Adrenal gland (tissue), 12 donors: ENCODE measurements around the gene CACNA1G. TPM values are rescaled to one million over a fixed set of nuclear protein-coding genes. Genes with fewer than 3 reads are reported as not detected.

Experiments used
- DNase-seq, 7 donors: peaks; one replicate each; pipeline ENCODE4 v3.0.0-alpha.2; 2019 to 2020
- H3K27ac ChIP-seq, 5 donors: fragments of 200-600 bp; sonication (generic) in 4 of 5; 1 replicate in 3 of 5; 2 replicates in 2 of 5; pipeline versions ENCODE4 v1.5.1 to v1.8.0; 2016 to 2020; ENCODE audit warnings: mild to moderate bottlenecking in 1 of 5
- H3K27me3 ChIP-seq: fragments of 200-600 bp; 2 replicates; pipeline ENCODE4 v1.8.0; 2021
- H3K36me3 ChIP-seq, 2 donors: fragments of 200-600 bp; replicated peaks in 1 of 2; 1 replicate in 1 of 2; 2 replicates in 1 of 2; pipeline versions ENCODE4 v1.5.1 to v1.8.0; 2018 to 2022
- H3K4me1 ChIP-seq, 2 donors: fragments of 200-600 bp; replicated peaks in 1 of 2; 1 replicate in 1 of 2; 2 replicates in 1 of 2; pipeline versions ENCODE4 v1.5.1 to v1.8.0; 2018 to 2021
- H3K4me3 ChIP-seq, 4 donors: fragments of 200-600 bp; sonication (generic) in 3 of 4; one replicate each; pipeline ENCODE4 v1.5.1; 2016 to 2018
- H3K9me3 ChIP-seq, 3 donors: fragments of 200-600 bp; sonication (generic) in 1 of 3; replicated peaks in 1 of 3; 1 replicate in 2 of 3; 2 replicates in 1 of 3; pipeline versions ENCODE4 v1.5.1 to v1.8.0; 2016 to 2021
- CTCF ChIP-seq, 6 experiments: fragments of 450-650 bp in 4 of 6; fragments of 200-600 bp in 2 of 6; sonication (generic) in 1 of 6; IDR thresholded peaks; 1 replicate in 5 of 6; 2 replicates in 1 of 6; pipeline versions ENCODE4 v1.5.1 to v1.8.0; 2016 to 2021; ENCODE audit warnings: antibody characterized with exemption in 6 of 6, mild to moderate bottlenecking in 2 of 6, moderate library complexity in 1 of 6
- POLR2A ChIP-seq, 2 donors: fragments of 450-650 bp; IDR thresholded peaks; one replicate each; pipeline ENCODE4 v1.6.1; 2017; ENCODE audit warnings: antibody characterized with exemption in 2 of 2, mild to moderate bottlenecking in 2 of 2, moderate library complexity in 1 of 2
- WGBS, 4 donors: extraction: QIAGEN DNeasy Blood & Tissue Kit in 2 of 4; methylation state at CpG; one replicate each; pipeline versions ENCODE4 v1.1.5 to v1.1.7; 2013 to 2017; 5-methylcytosine and 5-hydroxymethylcytosine counted together
- intact Hi-C, 2 donors: fragments of 100-400 bp; cut with DNase I; formaldehyde crosslinking; loops; one replicate each; pipeline versions ENCODE4 v1.14.1 to v1.15.0; 2022 to 2023
- polyA plus RNA-seq, 3 donors: library from polyadenylated mRNA; stranded (reverse); fragments of 200-250 nt in 2 of 3; fragments of 350-450 nt in 1 of 3; fragmentation: Illumina TruSeq in 1 of 3; extraction: RNeasy Lipid Tissue Mini Kit (QIAGEN cat#74804) in 1 of 3; gene quantifications; one replicate each; pipeline ENCODE4 v1.2.3, GENCODE V29; 2013 to 2014
- total RNA-seq, 9 donors: library from RNA; depleted of rRNA in 4 of 9; stranded (reverse); fragments of >200 nt in 4 of 9; fragments of 120-200 nt in 1 of 9; fragmentation: NEBNext Ultra II Directional in 1 of 9; extraction: Animal tissue kit (Norgen Biotek cat#: 25700) in 1 of 9; gene quantifications; one replicate each; pipeline versions ENCODE4 v1.1.0 to v1.2.4, GENCODE V29; 2013 to 2023
- donor health status: healthy with polysubstance abuse.
- donor health status: Bipolar disorder and iron deficiency.
- donor health status: DM: yes; HTN: yes; CAD: no.
- donor health status: DM: no; HTN: no; CAD: no.
- donor health status: DM: no; HTN: no; CAD: no.
- donor health status: DM: yes; HTN: yes; CAD: no.

Gene CACNA1G
- total and polyA plus RNA-seq, 12 donors, result 0.05 to 2.6 (median 0.14) TPM; not detected in 1

GRCh38 chr17:50659179-50659578 is 98.7 kb downstream of the CACNA1G start:
- Histone ChIP-seq H3K27ac (peak overlapping the region; percentile 70 to 96 (median 87)), H3K27me3 (no peaks in the 10 kb centered on the region), H3K4me1 (peaks cover 45 to 54% of the 10 kb centered on the region in 2 donors), H3K36me3 (no peaks in the 10 kb centered on the region), H3K9me3 (no peaks in the 10 kb centered on the region), H3K4me3 (no peak overlapping the region)
- WGBS, 4 donors, result 85 to 90% (median 87%) methylated on average over 2 to 10 of the region's 10 CpGs
- no peak for DNase-seq
- intact Hi-C loops, result no loop called here
- TF ChIP-seq CTCF (IDR thresholded peaks at IDR 0.05) (no peak), POLR2A (IDR thresholded peaks at IDR 0.05) (no peak)

GRCh38 chr17:50660042-50660886 is 99.7 kb downstream of the CACNA1G start:
- Histone ChIP-seq H3K27ac (peak overlapping the region; percentile 70 to 96 (median 87)), H3K27me3 (no peaks in the 10 kb centered on the region), H3K9me3 (no peaks in the 10 kb centered on the region), H3K36me3 (no peaks in the 10 kb centered on the region), H3K4me1 (peaks cover 45 to 54% of the 10 kb centered on the region in 2 donors), H3K4me3 (no peak overlapping the region)
- WGBS, 4 donors, result 15 to 34% (median 31%) methylated on average over 5 to 11 of the region's 11 CpGs
- intact Hi-C loops, result no loop called here
- TF ChIP-seq CTCF (IDR thresholded peaks at IDR 0.05) (no peak), POLR2A (IDR thresholded peaks at IDR 0.05) (peak in 1 of 2 donors; percentile 12)
- DNase-seq, result peak in 6 of 7 donors; percentile 63 to 85 (median 80)

GRCh38 chr17:50660887-50661345 is 100.4 kb downstream of the CACNA1G start:
- 42 to 60% (median 50%) methylated on average over 5 to 10 of the region's 10 CpGs for WGBS, 4 donors
- Histone ChIP-seq H3K27ac (peak overlapping the region; percentile 70 to 96 (median 87)), H3K36me3 (no peaks in the 10 kb centered on the region), H3K4me1 (peaks cover 45 to 54% of the 10 kb centered on the region in 2 donors), H3K9me3 (no peaks in the 10 kb centered on the region), H3K27me3 (no peaks in the 10 kb centered on the region), H3K4me3 (no peak overlapping the region)
- TF ChIP-seq POLR2A (IDR thresholded peaks at IDR 0.05), result no peak
- intact Hi-C loops, result no loop called here
- no peak for DNase-seq

GRCh38 chr17:50661348-50661747 is 100.8 kb downstream of the CACNA1G start:
- Histone ChIP-seq H3K4me3 (no peak overlapping the region), H3K4me1 (peaks cover 45 to 54% of the 10 kb centered on the region in 2 donors), H3K36me3 (no peaks in the 10 kb centered on the region), H3K27ac (peak overlapping the region; percentile 70 to 96 (median 87)), H3K27me3 (no peaks in the 10 kb centered on the region), H3K9me3 (no peaks in the 10 kb centered on the region)
- intact Hi-C loops, result no loop called here
- TF ChIP-seq POLR2A (IDR thresholded peaks at IDR 0.05) (no peak), CTCF (IDR thresholded peaks at IDR 0.05) (no peak)
- DNase-seq, result no peak
- WGBS, 4 donors, result 52 to 68% (median 62%) methylated on average over 5 of the region's 5 CpGs
